GM23338 (cell line): ENCODE measurements around the gene TCP11. TPM values are rescaled to one million over a fixed set of nuclear protein-coding genes. Genes with fewer than 3 reads are reported as not detected.

Experiments
- ATAC-seq: fragments of 200-7000 bp; cut with Tn5 transposase; 3 replicates; pipeline ENCODE4 v1.9.1; 2020
- DNase-seq: peaks from one replicate; pipeline ENCODE4 v3.0.0-alpha.2; 2015; ENCODE audit warnings: low spot score
- H2AFZ ChIP-seq: fragments of 200-600 bp; sonication (generic); 2 replicates; pipeline ENCODE4 v1.8.0; 2016; ENCODE audit warnings: antibody characterized with exemption, mild to moderate bottlenecking, moderate library complexity
- H3F3A ChIP-seq: fragments of 200-600 bp; sonication (generic); replicated peaks from 2 replicates; pipeline ENCODE4 v1.8.0; 2017; ENCODE audit warnings: antibody characterized with exemption, mixed run types, low read depth
- H3K27ac ChIP-seq: fragments of 200-600 bp; sonication (generic); 2 replicates; pipeline ENCODE4 v1.6.1; 2016; ENCODE audit warnings: low read depth
- H3K27me3 ChIP-seq: fragments of 200-600 bp; sonication (generic); 2 replicates; pipeline ENCODE4 v1.8.0; 2016; ENCODE audit warnings: mild to moderate bottlenecking, mixed run types, moderate library complexity; ENCODE audit not compliant: insufficient read depth
- H3K36me3 ChIP-seq: fragments of 200-600 bp; sonication (generic); 2 replicates; pipeline ENCODE4 v1.8.0; 2016; ENCODE audit warnings: mild to moderate bottlenecking; ENCODE audit not compliant: insufficient read depth
- H3K4me1 ChIP-seq: fragments of 200-600 bp; sonication (generic); 2 replicates; pipeline ENCODE4 v1.8.0; 2016; ENCODE audit warnings: mild to moderate bottlenecking, moderate library complexity; ENCODE audit not compliant: insufficient read depth
- H3K4me2 ChIP-seq: fragments of 200-600 bp; sonication (generic); 2 replicates; pipeline ENCODE4 v1.7.1; 2017; ENCODE audit warnings: mixed run types
- H3K4me3 ChIP-seq: fragments of 200-600 bp; sonication (generic); 2 replicates; pipeline ENCODE4 v1.6.1; 2016; ENCODE audit warnings: mixed run types
- H3K79me2 ChIP-seq: fragments of 200-600 bp; sonication (generic); replicated peaks from 2 replicates; pipeline ENCODE4 v1.8.0; 2017; ENCODE audit warnings: mild to moderate bottlenecking; ENCODE audit not compliant: insufficient read depth
- H3K9me2 ChIP-seq: fragments of 200-600 bp; sonication (generic); 2 replicates; pipeline ENCODE4 v1.8.0; 2017; ENCODE audit not compliant: insufficient read depth
- H4K20me1 ChIP-seq: fragments of 200-600 bp; sonication (generic); replicated peaks from 2 replicates; pipeline ENCODE4 v1.8.0; 2017; ENCODE audit warnings: mild to moderate bottlenecking; ENCODE audit not compliant: insufficient read depth
- H3K27ac Mint-ChIP-seq: 2 replicates; pipeline ENCODE4 v1.8.0; 2020; ENCODE audit warnings: inconsistent platforms, mild to moderate bottlenecking, moderate library complexity, mixed read lengths
- H3K27me3 Mint-ChIP-seq: 3 replicates; pipeline ENCODE4 v1.8.0; 2022; ENCODE audit warnings: low read depth, mild to moderate bottlenecking, moderate library complexity, mixed read lengths, inconsistent platforms; ENCODE audit not compliant: insufficient read depth, poor library complexity
- H3K36me3 Mint-ChIP-seq: 3 replicates; pipeline ENCODE4 v1.8.0; 2021; ENCODE audit warnings: low read depth, mild to moderate bottlenecking, inconsistent platforms, moderate library complexity, mixed read lengths
- H3K4me1 Mint-ChIP-seq: 3 replicates; pipeline ENCODE4 v1.8.0; 2020; ENCODE audit warnings: mild to moderate bottlenecking, inconsistent platforms, mixed read lengths
- H3K4me3 Mint-ChIP-seq: 3 replicates; pipeline ENCODE4 v1.8.0; 2021; ENCODE audit warnings: moderate library complexity, mild to moderate bottlenecking, inconsistent platforms, mixed read lengths
- H3K9me3 Mint-ChIP-seq: 3 replicates; pipeline ENCODE4 v1.8.0; 2020; ENCODE audit warnings: moderate library complexity, mild to moderate bottlenecking, inconsistent platforms, mixed read lengths
- CREB1 ChIP-seq: fragments of 250-450 bp; sonication (Bioruptor Pico); IDR thresholded peaks from 2 replicates; pipeline ENCODE4 v1.5.0; 2020; ENCODE audit warnings: low read depth, mild to moderate bottlenecking, moderate library complexity
- EZH2 ChIP-seq: fragments of 200-600 bp; sonication (generic); IDR thresholded peaks from one replicate; pipeline ENCODE4 v1.8.0; 2017; ENCODE audit warnings: antibody characterized with exemption, mild to moderate bottlenecking, low read depth; ENCODE audit not compliant: unreplicated experiment
- NANOG ChIP-seq: IDR thresholded peaks from 2 replicates; pipeline ENCODE4 v1.6.1; 2016; ENCODE audit warnings: antibody characterized with exemption, borderline replicate concordance
- POLR2AphosphoS5 ChIP-seq: IDR thresholded peaks from 2 replicates; pipeline ENCODE4 v1.6.1; 2016; ENCODE audit warnings: antibody characterized with exemption, low read depth
- STAT1 ChIP-seq: IDR thresholded peaks from one replicate; pipeline ENCODE4 v1.6.1; 2016; ENCODE audit warnings: antibody characterized with exemption; ENCODE audit not compliant: unreplicated experiment
- ZNF114 ChIP-seq: fragments of 250-450 bp; sonication (Bioruptor Pico); IDR thresholded peaks from 2 replicates; pipeline ENCODE4 v1.5.0; 2020; ENCODE audit warnings: mild to moderate bottlenecking, moderate library complexity
- ZNF331 ChIP-seq: fragments of 250-450 bp; sonication (Bioruptor Pico); IDR thresholded peaks from 2 replicates; pipeline ENCODE4 v1.5.0; 2020; ENCODE audit warnings: low read depth, mild to moderate bottlenecking, moderate library complexity
- polyA plus RNA-seq: library from polyadenylated mRNA; unstranded; fragments of >200 nt; fragmentation: Nextera tagmentation; extraction: Ambion mirVana; gene quantifications from 2 replicates; pipeline ENCODE4 v1.2.1, GENCODE V29; 2016
- total RNA-seq: library from RNA; depleted of rRNA; stranded (reverse); fragments of >200 nt; shearing (Covaris generic); gene quantifications from 2 replicates; pipeline ENCODE4 v1.2.3, GENCODE V29; 2014
- TF ChIP-seq, protein P1 (sequence below): IDR thresholded peaks from 2 replicates; pipeline ENCODE4 v1.6.1; 2016; ENCODE audit warnings: antibody characterized with exemption
- TF ChIP-seq, protein P2 (sequence below), 2 experiments: fragments of 200-600 bp in 1 of 2; sonication (generic) in 1 of 2; conservative IDR thresholded peaks; 2 replicates each; pipeline versions ENCODE4 v1.5.1 to v1.6.1; 2016 to 2017; ENCODE audit warnings: antibody characterized with exemption in 2 of 2, low read depth in 2 of 2, mild to moderate bottlenecking in 2 of 2, moderate library complexity in 1 of 2
- TF ChIP-seq, protein P3 (sequence below): IDR thresholded peaks from one replicate; pipeline ENCODE4 v1.6.1; 2018; ENCODE audit warnings: antibody characterized with exemption; ENCODE audit not compliant: unreplicated experiment

Gene TCP11
- total and polyA plus RNA-seq, 2 experiments from 2014 or later: not detected

DNA sequence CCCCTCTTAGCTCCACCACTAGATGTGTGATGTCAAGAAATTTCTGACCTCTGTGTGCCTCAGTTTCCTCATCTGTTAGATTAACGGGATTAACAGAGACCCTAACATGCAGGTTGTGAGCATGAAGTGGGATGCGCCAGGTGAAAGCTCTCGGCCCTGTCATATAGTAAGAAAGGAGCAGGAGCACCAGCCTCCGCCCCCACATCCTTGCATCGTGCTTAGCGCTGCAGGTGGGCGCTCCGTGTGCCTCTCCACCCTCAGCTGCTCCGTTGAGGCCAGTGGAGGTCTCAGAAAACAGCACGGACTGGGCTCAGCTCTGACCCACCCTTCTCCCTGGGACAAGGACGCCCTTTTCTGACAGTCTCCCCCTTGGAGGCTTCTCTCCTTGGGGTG, 63.4 kb downstream of the TCP11 start:
- Mint-ChIP-seq H3K4me3 (no peak overlapping the region), H3K9me3 (no peaks in the 10 kb centered on the region), H3K27ac (no peak overlapping the region), H3K4me1 (peaks cover 27% of the 10 kb centered on the region), H3K27me3 (peaks cover 10% of the 10 kb centered on the region), H3K36me3 (peaks cover 22% of the 10 kb centered on the region)
- Histone ChIP-seq H3K4me3 (no peak overlapping the region), H3F3A (no peaks in the 10 kb centered on the region), H4K20me1 (no peaks in the 10 kb centered on the region; the same call in 1 of the 2 replicates), H3K4me2 (no peak overlapping the region), H3K9me2 (no peaks in the 10 kb centered on the region), H3K4me1 (no peaks in the 10 kb centered on the region), H3K79me2 (no peaks in the 10 kb centered on the region), H3K27ac (no peak overlapping the region), H2AFZ (no peak overlapping the region), H3K36me3 (no peaks in the 10 kb centered on the region; the same call in 1 of the 2 replicates), H3K27me3 (no peaks in the 10 kb centered on the region)
- TF ChIP-seq, protein P1, sequence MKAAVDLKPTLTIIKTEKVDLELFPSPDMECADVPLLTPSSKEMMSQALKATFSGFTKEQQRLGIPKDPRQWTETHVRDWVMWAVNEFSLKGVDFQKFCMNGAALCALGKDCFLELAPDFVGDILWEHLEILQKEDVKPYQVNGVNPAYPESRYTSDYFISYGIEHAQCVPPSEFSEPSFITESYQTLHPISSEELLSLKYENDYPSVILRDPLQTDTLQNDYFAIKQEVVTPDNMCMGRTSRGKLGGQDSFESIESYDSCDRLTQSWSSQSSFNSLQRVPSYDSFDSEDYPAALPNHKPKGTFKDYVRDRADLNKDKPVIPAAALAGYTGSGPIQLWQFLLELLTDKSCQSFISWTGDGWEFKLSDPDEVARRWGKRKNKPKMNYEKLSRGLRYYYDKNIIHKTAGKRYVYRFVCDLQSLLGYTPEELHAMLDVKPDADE: no peak
- TF ChIP-seq, protein P2, sequence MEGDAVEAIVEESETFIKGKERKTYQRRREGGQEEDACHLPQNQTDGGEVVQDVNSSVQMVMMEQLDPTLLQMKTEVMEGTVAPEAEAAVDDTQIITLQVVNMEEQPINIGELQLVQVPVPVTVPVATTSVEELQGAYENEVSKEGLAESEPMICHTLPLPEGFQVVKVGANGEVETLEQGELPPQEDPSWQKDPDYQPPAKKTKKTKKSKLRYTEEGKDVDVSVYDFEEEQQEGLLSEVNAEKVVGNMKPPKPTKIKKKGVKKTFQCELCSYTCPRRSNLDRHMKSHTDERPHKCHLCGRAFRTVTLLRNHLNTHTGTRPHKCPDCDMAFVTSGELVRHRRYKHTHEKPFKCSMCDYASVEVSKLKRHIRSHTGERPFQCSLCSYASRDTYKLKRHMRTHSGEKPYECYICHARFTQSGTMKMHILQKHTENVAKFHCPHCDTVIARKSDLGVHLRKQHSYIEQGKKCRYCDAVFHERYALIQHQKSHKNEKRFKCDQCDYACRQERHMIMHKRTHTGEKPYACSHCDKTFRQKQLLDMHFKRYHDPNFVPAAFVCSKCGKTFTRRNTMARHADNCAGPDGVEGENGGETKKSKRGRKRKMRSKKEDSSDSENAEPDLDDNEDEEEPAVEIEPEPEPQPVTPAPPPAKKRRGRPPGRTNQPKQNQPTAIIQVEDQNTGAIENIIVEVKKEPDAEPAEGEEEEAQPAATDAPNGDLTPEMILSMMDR (conservative IDR thresholded peaks at IDR 0.05; ENCODE audit: low read depth in 2 of 2): no peak
- no peak for TF ChIP-seq EZH2
- TF ChIP-seq POLR2AphosphoS5: no peak
- TF ChIP-seq STAT1: no peak
- no peak for TF ChIP-seq NANOG
- no peak for TF ChIP-seq ZNF331 (CRISPR knock-in tag)
- TF ChIP-seq CREB1 (CRISPR knock-in tag): no peak
- TF ChIP-seq ZNF114 (CRISPR knock-in tag): no peak
- TF ChIP-seq, protein P3, sequence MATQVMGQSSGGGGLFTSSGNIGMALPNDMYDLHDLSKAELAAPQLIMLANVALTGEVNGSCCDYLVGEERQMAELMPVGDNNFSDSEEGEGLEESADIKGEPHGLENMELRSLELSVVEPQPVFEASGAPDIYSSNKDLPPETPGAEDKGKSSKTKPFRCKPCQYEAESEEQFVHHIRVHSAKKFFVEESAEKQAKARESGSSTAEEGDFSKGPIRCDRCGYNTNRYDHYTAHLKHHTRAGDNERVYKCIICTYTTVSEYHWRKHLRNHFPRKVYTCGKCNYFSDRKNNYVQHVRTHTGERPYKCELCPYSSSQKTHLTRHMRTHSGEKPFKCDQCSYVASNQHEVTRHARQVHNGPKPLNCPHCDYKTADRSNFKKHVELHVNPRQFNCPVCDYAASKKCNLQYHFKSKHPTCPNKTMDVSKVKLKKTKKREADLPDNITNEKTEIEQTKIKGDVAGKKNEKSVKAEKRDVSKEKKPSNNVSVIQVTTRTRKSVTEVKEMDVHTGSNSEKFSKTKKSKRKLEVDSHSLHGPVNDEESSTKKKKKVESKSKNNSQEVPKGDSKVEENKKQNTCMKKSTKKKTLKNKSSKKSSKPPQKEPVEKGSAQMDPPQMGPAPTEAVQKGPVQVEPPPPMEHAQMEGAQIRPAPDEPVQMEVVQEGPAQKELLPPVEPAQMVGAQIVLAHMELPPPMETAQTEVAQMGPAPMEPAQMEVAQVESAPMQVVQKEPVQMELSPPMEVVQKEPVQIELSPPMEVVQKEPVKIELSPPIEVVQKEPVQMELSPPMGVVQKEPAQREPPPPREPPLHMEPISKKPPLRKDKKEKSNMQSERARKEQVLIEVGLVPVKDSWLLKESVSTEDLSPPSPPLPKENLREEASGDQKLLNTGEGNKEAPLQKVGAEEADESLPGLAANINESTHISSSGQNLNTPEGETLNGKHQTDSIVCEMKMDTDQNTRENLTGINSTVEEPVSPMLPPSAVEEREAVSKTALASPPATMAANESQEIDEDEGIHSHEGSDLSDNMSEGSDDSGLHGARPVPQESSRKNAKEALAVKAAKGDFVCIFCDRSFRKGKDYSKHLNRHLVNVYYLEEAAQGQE: no peak
- DNase-seq: no peak
- ATAC-seq: no peak
